MCF 10A (cell line): Measurements from ENCODE around the gene RPS15A. TPM values are rescaled to one million over a fixed set of nuclear protein-coding genes. Genes with fewer than 3 reads are reported as not detected.

ENCODE experiments used
- BruUV-seq: library from RNA; stranded (reverse); fragments of 400-500 nt; replicated peaks from 2 replicates; lab custom pipeline; 2021; lab: Mats Ljungman, UMichigan
- CTCF ChIA-PET: fragments of 300-600 bp; sonication (Branson Sonifier 250); formaldehyde crosslinking; extraction: SDS; loops from one replicate; lab custom pipeline; 2021; ENCODE audit warnings: antibody characterized with exemption, inconsistent platforms; lab: Yijun Ruan, JAX
- POLR2A ChIA-PET: fragments of 300-600, 350-650 bp; sonication (Branson Sonifier 250); formaldehyde crosslinking; extraction: SDS; loops from one replicate; lab custom pipeline; 2020; ENCODE audit warnings: antibody characterized with exemption, inconsistent platforms; lab: Yijun Ruan, JAX
- DNase-seq: peaks from one replicate; pipeline ENCODE4 v3.0.0-alpha.2; 2018; ENCODE audit not compliant: unreplicated experiment
- H3K27ac Mint-ChIP-seq: one replicate; pipeline ENCODE4 v1.8.0; 2022; ENCODE audit warnings: mild to moderate bottlenecking, low read depth, mixed read lengths; ENCODE audit not compliant: unreplicated experiment
- H3K27me3 Mint-ChIP-seq: one replicate; pipeline ENCODE4 v1.8.0; 2022; ENCODE audit warnings: mixed read lengths; ENCODE audit not compliant: insufficient read depth, unreplicated experiment
- H3K36me3 Mint-ChIP-seq: one replicate; pipeline ENCODE4 v1.8.0; 2022; ENCODE audit warnings: mild to moderate bottlenecking, moderate library complexity, mixed read lengths; ENCODE audit not compliant: insufficient read depth, unreplicated experiment
- H3K4me1 Mint-ChIP-seq: one replicate; pipeline ENCODE4 v1.8.0; 2022; ENCODE audit warnings: mixed read lengths; ENCODE audit not compliant: insufficient read depth, unreplicated experiment
- H3K4me3 Mint-ChIP-seq: one replicate; pipeline ENCODE4 v1.8.0; 2022; ENCODE audit warnings: mild to moderate bottlenecking, moderate library complexity, mixed read lengths; ENCODE audit not compliant: unreplicated experiment
- H3K9me3 Mint-ChIP-seq: one replicate; pipeline ENCODE4 v1.8.0; 2022; ENCODE audit warnings: mixed read lengths; ENCODE audit not compliant: unreplicated experiment
- intact Hi-C: fragments of 100-400 bp; cut with micrococcal nuclease; formaldehyde crosslinking; loops from 2 replicates; pipeline ENCODE4 v1.14.1; 2022
- total RNA-seq: library from RNA; stranded (reverse); gene quantifications from 2 replicates; pipeline ENCODE4 v1.2.3, GENCODE V29; 2022
- TF ChIP-seq, protein P1 (sequence below): fragments of 200-600 bp; IDR thresholded peaks from one replicate; pipeline ENCODE4 v1.8.0; 2022; ENCODE audit warnings: antibody characterized with exemption, mild to moderate bottlenecking; ENCODE audit not compliant: unreplicated experiment

RPS15A gene
- total RNA-seq, 1 experiment from 2014 or later, result 1,431 TPM

GRCh38 chr16:18803569-18804462, 13.7 kb upstream of the RPS15A start:
- BruUV-seq, result no TSS peak
- Mint-ChIP-seq H3K27me3 (no peaks in the 10 kb centered on the region), H3K9me3 (no peaks in the 10 kb centered on the region), H3K36me3 (peaks cover 63% of the 10 kb centered on the region), H3K4me3 (peak overlapping the region; percentile 17), H3K4me1 (peaks cover 22% of the 10 kb centered on the region), H3K27ac (peak overlapping the region; percentile 29)
- ChIA-PET POLR2A (interaction anchor here (0.6 to 10.1 kb wide), 10 partner anchors 14 to 1937 kb away, joined by 3 to 238 read pairs (median 4); partner anchors contain the start of genes RPS15A and SMG1), CTCF (interaction anchor here (0.6 to 3.6 kb wide), 14 partner anchors 13 to 290 kb away, joined by 3 to 30 read pairs (median 4); partner anchors contain the start of genes RPS15A and TMC7)
- TF ChIP-seq, protein P1, sequence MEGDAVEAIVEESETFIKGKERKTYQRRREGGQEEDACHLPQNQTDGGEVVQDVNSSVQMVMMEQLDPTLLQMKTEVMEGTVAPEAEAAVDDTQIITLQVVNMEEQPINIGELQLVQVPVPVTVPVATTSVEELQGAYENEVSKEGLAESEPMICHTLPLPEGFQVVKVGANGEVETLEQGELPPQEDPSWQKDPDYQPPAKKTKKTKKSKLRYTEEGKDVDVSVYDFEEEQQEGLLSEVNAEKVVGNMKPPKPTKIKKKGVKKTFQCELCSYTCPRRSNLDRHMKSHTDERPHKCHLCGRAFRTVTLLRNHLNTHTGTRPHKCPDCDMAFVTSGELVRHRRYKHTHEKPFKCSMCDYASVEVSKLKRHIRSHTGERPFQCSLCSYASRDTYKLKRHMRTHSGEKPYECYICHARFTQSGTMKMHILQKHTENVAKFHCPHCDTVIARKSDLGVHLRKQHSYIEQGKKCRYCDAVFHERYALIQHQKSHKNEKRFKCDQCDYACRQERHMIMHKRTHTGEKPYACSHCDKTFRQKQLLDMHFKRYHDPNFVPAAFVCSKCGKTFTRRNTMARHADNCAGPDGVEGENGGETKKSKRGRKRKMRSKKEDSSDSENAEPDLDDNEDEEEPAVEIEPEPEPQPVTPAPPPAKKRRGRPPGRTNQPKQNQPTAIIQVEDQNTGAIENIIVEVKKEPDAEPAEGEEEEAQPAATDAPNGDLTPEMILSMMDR, result no peak
- intact Hi-C loops, result loop anchor here (5.0 kb wide), 2 partner anchors 123 to 263 kb away; partner anchors contain the start of genes COQ7 and SMG1
- peak; percentile 54 for DNase-seq

DNA sequence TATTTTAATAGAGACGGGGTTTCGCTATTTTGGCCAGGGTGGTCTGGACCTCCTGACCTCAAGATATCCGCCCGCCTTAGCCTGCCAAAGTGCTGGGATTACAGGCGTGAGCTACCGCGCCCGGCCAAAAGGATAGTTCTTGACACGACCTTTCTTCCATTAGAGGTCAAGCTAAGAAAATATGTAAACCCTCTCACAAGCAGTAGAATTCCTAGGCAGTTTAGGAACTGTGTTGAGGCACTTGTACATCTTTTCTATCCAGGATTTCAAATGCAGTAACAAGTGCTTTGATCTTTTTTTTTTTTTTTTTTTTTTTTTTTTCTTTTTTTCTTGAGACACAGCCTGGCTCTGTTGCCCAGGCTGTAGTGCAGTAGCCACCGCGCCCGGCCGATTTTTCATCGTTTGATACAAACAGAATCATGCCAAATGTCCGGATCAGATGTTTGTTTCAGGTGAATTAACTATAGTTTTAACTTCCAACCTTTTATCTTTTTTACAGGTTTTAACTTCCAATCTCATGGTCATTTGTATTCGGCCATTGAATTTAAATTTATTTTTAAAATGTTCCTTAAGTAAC, 12.7 kb upstream of the RPS15A start:
- ChIA-PET POLR2A (interaction anchor here (0.6 to 10.1 kb wide), 6 partner anchors 7 to 205 kb away, joined by 3 to 238 read pairs (median 5); partner anchors contain the start of gene RPS15A), CTCF (interaction anchor here (0.6 to 3.6 kb wide), 9 partner anchors 11 to 167 kb away, joined by 3 to 34 read pairs (median 8); partner anchors contain the start of gene RPS15A)
- H3K9me3 Mint-ChIP-seq, result no peaks in the 10 kb centered on the region
- DNase-seq, result no peak
- peak overlapping the region; percentile 29 for H3K27ac Mint-ChIP-seq
- H3K36me3 Mint-ChIP-seq, result peaks cover 54% of the 10 kb centered on the region
- TF ChIP-seq, protein P1, result no peak
- no TSS peak for BruUV-seq
- H3K4me3 Mint-ChIP-seq, result peak overlapping the region; percentile 18
- intact Hi-C loops, result loop anchor here (5.0 kb wide), 2 partner anchors 124 to 264 kb away; partner anchors contain the start of genes COQ7 and SMG1
- no peaks in the 10 kb centered on the region for H3K27me3 Mint-ChIP-seq
- H3K4me1 Mint-ChIP-seq, result peaks cover 23% of the 10 kb centered on the region

- Mint-ChIP-seq H3K4me3 (peak within 1 kb of the TSS; percentile 92), H3K9me3 (no peaks in the 10 kb centered on the region), H3K27ac (peak within 1 kb of the TSS; percentile 92), H3K27me3 (no peaks in the 10 kb centered on the region), H3K4me1 (peaks cover 27% of the 10 kb centered on the region), H3K36me3 (peaks cover 52% of the 10 kb centered on the region)
- ChIA-PET POLR2A (interaction anchor here (0.6 to 10.1 kb wide), 20 partner anchors 12 to 713 kb away, joined by 3 to 238 read pairs (median 3); partner anchors contain the start of gene RPS15A), CTCF (interaction anchor here (0.6 to 3.6 kb wide), 25 partner anchors 9 to 873 kb away, joined by 3 to 34 read pairs (median 4); partner anchors contain the start of gene RPS15A)
- TF ChIP-seq, protein P1, result peak; percentile 68
- no TSS peak for BruUV-seq
- peak; percentile 100 for DNase-seq
- intact Hi-C loops, result loop anchor here (1.0 to 5.0 kb wide), 3 partner anchors 126 to 266 kb away; partner anchors contain the start of genes COQ7 and SMG1
These were observed 11.2 kb upstream of the RPS15A start, which contains the start of gene ARL6IP1 for GRCh38 chr16:18801145-18801972. TSS of gene ARL6IP1 (minus strand) at chr16:18801549. CDS start at chr16:18801466, 83 bp downstream.
